ENCODE results near the gene PAQR9.
"Not testable (repeated sequence)": the region's sequence is repeated elsewhere in the genome, so short reads cannot be mapped to it uniquely, and the experiment has no call there.

GRCh38 chr3:142988221-142988620, 24.7 kb upstream of the PAQR9 start:
- TF ChIP-seq, protein P1, sequence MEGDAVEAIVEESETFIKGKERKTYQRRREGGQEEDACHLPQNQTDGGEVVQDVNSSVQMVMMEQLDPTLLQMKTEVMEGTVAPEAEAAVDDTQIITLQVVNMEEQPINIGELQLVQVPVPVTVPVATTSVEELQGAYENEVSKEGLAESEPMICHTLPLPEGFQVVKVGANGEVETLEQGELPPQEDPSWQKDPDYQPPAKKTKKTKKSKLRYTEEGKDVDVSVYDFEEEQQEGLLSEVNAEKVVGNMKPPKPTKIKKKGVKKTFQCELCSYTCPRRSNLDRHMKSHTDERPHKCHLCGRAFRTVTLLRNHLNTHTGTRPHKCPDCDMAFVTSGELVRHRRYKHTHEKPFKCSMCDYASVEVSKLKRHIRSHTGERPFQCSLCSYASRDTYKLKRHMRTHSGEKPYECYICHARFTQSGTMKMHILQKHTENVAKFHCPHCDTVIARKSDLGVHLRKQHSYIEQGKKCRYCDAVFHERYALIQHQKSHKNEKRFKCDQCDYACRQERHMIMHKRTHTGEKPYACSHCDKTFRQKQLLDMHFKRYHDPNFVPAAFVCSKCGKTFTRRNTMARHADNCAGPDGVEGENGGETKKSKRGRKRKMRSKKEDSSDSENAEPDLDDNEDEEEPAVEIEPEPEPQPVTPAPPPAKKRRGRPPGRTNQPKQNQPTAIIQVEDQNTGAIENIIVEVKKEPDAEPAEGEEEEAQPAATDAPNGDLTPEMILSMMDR (IDR thresholded peaks at IDR 0.05 in 8 of 11, conservative IDR thresholded peaks at IDR 0.05 in 3 of 11) = not testable (repeated sequence)
- TF ChIP-seq POLR2A, POLR2AphosphoS5 (IDR thresholded peaks at IDR 0.05): not testable (repeated sequence)
